Measurements from ENCODE around the gene CEACAM5.
"Not testable (repeated sequence)": the region's sequence is repeated elsewhere in the genome, so short reads cannot be mapped to it uniquely, and the experiment has no call there.

CEACAM5 gene

GRCh38 chr19:41700381-41701195 lies 7.8 kb upstream of the CEACAM5 start:
- no peak for DNase-seq (ENCODE audit: low spot score)

- no peak for DNase-seq (ENCODE audit: low spot score)
Measured at GRCh38 chr19:41701401-41702075, 6.9 kb upstream of the CEACAM5 start.

GRCh38 chr19:41702171-41702651 lies 6.2 kb upstream of the CEACAM5 start:
- no peak for DNase-seq (ENCODE audit: low spot score)

GRCh38 chr19:41703602-41704293 lies 4.7 kb upstream of the CEACAM5 start:
- no peak for DNase-seq (ENCODE audit: low spot score)

- DNase-seq (ENCODE audit: low spot score), result no peak
Measured at GRCh38 chr19:41705393-41706174, 2.8 kb upstream of the CEACAM5 start.

- DNase-seq (ENCODE audit: low spot score), result peak; percentile 33
Measured at GRCh38 chr19:41706741-41707501, 1.5 kb upstream of the CEACAM5 start.

- DNase-seq (ENCODE audit: low spot score), result no peak
Measured at GRCh38 chr19:41707502-41707812, 969 bp upstream of the CEACAM5 start.

- no peak for DNase-seq (ENCODE audit: low spot score)
Measured at GRCh38 chr19:41707871-41708371, 505 bp upstream of the CEACAM5 start.

- DNase-seq (ENCODE audit: low spot score), result not testable (repeated sequence)
Measured at GRCh38 chr19:41709516-41709915, 1.1 kb downstream of the CEACAM5 start.

- DNase-seq (ENCODE audit: low spot score), result no peak
Measured at GRCh38 chr19:41709951-41710645, 1.7 kb downstream of the CEACAM5 start.

- no peak for DNase-seq (ENCODE audit: low spot score)
Measured at GRCh38 chr19:41711376-41712261, 3.2 kb downstream of the CEACAM5 start.

GRCh38 chr19:41714598-41714997 lies 6.2 kb downstream of the CEACAM5 start:
- DNase-seq (ENCODE audit: low spot score), result no peak

- DNase-seq (ENCODE audit: low spot score), result no peak
Measured at GRCh38 chr19:41718761-41719160, 10.3 kb downstream of the CEACAM5 start.

- no peak for DNase-seq (ENCODE audit: low spot score)
Measured at GRCh38 chr19:41720103-41720502, 11.7 kb downstream of the CEACAM5 start.

- DNase-seq (ENCODE audit: low spot score), result no peak
Measured at GRCh38 chr19:41726493-41726892, 18.1 kb downstream of the CEACAM5 start.

- DNase-seq (ENCODE audit: low spot score), result no peak
Measured at GRCh38 chr19:41734156-41734555, 25.7 kb downstream of the CEACAM5 start.

- DNase-seq (ENCODE audit: low spot score), result no peak
Measured at GRCh38 chr19:41734585-41734984, 26.2 kb downstream of the CEACAM5 start.

GRCh38 chr19:41735071-41735600 lies 26.7 kb downstream of the CEACAM5 start:
- DNase-seq (ENCODE audit: low spot score), result no peak

GRCh38 chr19:41739361-41739760 lies 30.9 kb downstream of the CEACAM5 start:
- no peak for DNase-seq (ENCODE audit: low spot score)
